Lower lobe of right lung (tissue), 2 donors: ENCODE measurements around the gene UBA1. TPM values are rescaled to one million over a fixed set of nuclear protein-coding genes. Genes with fewer than 3 reads are reported as not detected.

ENCODE experiments used
- ATAC-seq, 2 donors: fragments of 200-7000 bp; cut with Tn5 transposase; one replicate each; pipeline ENCODE4 v1.9.1; 2020 to 2022; ENCODE audit warnings: mild to moderate bottlenecking in 2 of 2, moderate library complexity in 2 of 2
- DNase-seq: peaks from one replicate; pipeline ENCODE4 v3.0.0-alpha.2; 2020
- H3K27ac ChIP-seq: fragments of 200-600 bp; one replicate; pipeline ENCODE4 v1.8.0; 2022
- H3K27me3 ChIP-seq: fragments of 200-600 bp; one replicate; pipeline ENCODE4 v1.8.0; 2022; ENCODE audit warnings: low read depth
- H3K36me3 ChIP-seq: fragments of 200-600 bp; one replicate; pipeline ENCODE4 v1.8.0; 2022; ENCODE audit warnings: mild to moderate bottlenecking
- H3K4me1 ChIP-seq: fragments of 200-600 bp; one replicate; pipeline ENCODE4 v1.8.0; 2022
- H3K4me3 ChIP-seq: fragments of 200-600 bp; one replicate; pipeline ENCODE4 v1.8.0; 2022; ENCODE audit warnings: mild to moderate bottlenecking
- H3K9me3 ChIP-seq: fragments of 200-600 bp; one replicate; pipeline ENCODE4 v1.8.0; 2022
- intact Hi-C: fragments of 100-400 bp; cut with DNase I; formaldehyde crosslinking; loops from one replicate; pipeline ENCODE4 v1.11.0; 2022
- total RNA-seq: library from RNA; stranded (reverse); fragmentation: NEBNext Ultra II Directional; extraction: Animal tissue kit (Norgen Biotek cat#: 25700); gene quantifications from one replicate; pipeline ENCODE4 v1.2.1, GENCODE V29; 2021
- TF ChIP-seq, protein P1 (sequence below): fragments of 200-600 bp; IDR thresholded peaks from one replicate; pipeline ENCODE4 v1.8.0; 2022; ENCODE audit warnings: antibody characterized with exemption, mild to moderate bottlenecking
- donor health status: DM: no; HTN: yes; CAD: no; lungs with severe emphysema.

UBA1 gene
- total RNA-seq, 1 donor from 2014 or later, result 152 TPM

DNA sequence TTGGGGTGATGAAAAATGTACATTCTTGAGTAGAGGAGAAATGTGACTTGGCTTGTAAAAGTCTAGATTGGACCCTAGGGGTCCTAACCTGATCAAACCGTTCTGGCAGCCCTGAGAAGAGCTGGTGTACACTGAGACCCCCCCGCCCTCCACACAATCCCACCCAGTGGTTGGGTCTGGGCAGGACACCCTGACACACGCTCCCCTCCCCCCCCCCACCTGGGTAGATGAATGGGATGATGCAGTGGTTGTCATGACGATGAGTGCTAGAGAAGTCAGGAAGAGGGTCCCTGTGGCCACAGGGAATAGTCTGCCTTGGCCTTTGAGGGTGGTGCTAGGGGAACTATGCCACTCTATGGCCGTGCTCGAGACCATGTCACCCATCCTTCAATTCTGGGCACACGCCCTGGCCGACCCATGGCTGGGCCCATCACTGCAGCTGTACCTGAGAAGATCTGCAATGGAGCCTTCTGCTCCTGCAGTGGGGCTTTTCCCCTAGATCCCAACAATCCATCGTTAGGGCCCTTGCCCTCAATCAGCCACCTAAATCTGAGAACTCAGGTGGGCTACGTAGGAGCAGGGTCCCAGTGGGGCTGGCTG, 29.2 kb downstream of the UBA1 start:
- TF ChIP-seq, protein P1, sequence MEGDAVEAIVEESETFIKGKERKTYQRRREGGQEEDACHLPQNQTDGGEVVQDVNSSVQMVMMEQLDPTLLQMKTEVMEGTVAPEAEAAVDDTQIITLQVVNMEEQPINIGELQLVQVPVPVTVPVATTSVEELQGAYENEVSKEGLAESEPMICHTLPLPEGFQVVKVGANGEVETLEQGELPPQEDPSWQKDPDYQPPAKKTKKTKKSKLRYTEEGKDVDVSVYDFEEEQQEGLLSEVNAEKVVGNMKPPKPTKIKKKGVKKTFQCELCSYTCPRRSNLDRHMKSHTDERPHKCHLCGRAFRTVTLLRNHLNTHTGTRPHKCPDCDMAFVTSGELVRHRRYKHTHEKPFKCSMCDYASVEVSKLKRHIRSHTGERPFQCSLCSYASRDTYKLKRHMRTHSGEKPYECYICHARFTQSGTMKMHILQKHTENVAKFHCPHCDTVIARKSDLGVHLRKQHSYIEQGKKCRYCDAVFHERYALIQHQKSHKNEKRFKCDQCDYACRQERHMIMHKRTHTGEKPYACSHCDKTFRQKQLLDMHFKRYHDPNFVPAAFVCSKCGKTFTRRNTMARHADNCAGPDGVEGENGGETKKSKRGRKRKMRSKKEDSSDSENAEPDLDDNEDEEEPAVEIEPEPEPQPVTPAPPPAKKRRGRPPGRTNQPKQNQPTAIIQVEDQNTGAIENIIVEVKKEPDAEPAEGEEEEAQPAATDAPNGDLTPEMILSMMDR, result no peak
- no peak for DNase-seq
- no peak overlapping the region for H3K27ac ChIP-seq
- peaks cover 15% of the 10 kb centered on the region for H3K4me1 ChIP-seq
- no peak for ATAC-seq
- H3K36me3 ChIP-seq, result peaks cover 47% of the 10 kb centered on the region
- H3K4me3 ChIP-seq, result no peak overlapping the region
- intact Hi-C loops, result no loop called here
- H3K27me3 ChIP-seq, result no peaks in the 10 kb centered on the region
- no peaks in the 10 kb centered on the region for H3K9me3 ChIP-seq

DNA sequence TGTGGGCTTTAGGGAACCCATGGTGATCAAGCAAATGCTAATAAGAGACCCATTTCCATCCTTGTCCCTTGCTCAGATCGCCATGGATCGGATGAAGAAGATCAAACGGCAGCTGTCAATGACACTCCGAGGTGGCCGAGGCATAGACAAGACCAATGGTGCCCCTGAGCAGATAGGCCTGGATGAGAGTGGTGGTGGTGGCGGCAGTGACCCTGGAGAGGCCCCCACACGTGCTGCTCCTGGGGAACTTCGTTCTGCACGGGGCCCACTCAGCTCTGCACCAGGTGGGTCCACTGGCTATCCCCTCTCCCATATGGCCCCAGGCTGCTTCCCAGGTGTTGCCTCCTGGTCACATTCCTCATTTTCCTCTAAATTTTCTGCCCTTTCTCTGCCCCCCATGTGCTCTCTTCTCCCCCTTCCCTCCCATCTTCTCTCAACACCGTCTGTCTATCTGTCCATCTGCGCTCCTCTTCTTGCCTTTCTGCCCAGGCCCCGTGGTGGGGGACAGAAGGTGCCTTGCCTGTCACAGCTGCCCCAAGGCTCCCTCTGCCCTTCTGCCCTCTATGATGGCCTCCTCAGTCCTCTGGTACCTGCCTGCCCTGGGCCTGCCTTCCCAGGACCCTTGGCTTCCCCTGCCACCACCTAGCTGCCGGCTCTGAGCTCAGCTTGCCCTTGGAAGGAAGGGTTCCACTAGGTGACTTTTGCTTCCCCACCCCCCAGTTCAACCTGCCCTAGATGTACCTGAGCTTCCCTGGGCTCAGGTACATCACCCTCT, 30.0 kb downstream of the UBA1 start:
- no peaks in the 10 kb centered on the region for H3K27me3 ChIP-seq
- H3K36me3 ChIP-seq, result peaks cover 54% of the 10 kb centered on the region
- no peak overlapping the region for H3K27ac ChIP-seq
- no peak for DNase-seq
- H3K9me3 ChIP-seq, result no peaks in the 10 kb centered on the region
- ATAC-seq, result no peak
- TF ChIP-seq, protein P1, result no peak
- intact Hi-C loops, result no loop called here
- no peak overlapping the region for H3K4me3 ChIP-seq
- peaks cover 15% of the 10 kb centered on the region for H3K4me1 ChIP-seq

DNA sequence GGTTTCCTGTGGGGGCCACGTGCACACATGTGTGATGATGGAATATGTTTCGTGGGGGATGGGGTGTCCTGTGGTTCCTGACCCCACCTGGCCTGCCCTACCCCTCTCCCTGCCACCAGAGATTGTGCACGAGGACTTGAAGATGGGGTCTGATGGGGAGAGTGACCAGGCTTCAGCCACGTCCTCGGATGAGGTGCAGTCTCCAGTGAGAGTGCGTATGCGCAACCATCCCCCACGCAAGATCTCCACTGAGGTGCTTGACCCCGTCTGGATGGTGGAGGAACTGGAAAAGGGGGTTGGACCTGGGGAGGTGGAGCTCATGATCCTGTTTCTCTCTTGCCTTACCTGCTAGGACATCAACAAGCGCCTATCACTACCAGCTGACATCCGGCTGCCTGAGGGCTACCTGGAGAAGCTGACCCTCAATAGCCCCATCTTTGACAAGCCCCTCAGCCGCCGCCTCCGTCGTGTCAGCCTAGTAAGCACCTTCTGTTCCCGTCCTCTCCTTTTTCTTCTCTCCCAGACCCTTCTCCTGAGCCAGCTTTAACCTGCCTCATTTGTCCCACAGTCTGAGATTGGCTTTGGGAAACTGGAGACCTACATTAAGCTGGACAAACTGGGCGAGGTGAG, 30.8 kb downstream of the UBA1 start:
- no peak overlapping the region for H3K4me3 ChIP-seq
- no peaks in the 10 kb centered on the region for H3K9me3 ChIP-seq
- no peaks in the 10 kb centered on the region for H3K27me3 ChIP-seq
- DNase-seq (no peak), ATAC-seq (no peak)
- TF ChIP-seq, protein P1, result no peak
- peaks cover 15% of the 10 kb centered on the region for H3K4me1 ChIP-seq
- intact Hi-C loops, result no loop called here
- H3K36me3 ChIP-seq, result peaks cover 57% of the 10 kb centered on the region
- H3K27ac ChIP-seq, result no peak overlapping the region

DNA sequence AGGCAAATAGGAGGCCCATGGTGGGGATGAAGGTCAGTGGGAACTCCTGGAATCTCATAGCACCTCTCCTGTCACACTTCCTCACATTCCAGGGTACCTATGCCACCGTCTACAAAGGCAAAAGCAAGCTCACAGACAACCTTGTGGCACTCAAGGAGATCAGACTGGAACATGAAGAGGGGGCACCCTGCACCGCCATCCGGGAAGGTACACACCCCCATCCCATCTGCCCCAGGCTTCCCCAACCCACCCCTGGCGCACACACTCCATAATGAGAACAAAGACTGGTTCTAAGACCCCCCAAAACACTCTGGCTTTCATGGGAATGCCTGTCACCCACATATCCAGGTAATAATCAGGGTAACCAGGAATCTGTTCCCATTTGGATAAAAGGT, 31.3 kb downstream of the UBA1 start:
- Histone ChIP-seq H3K4me3 (no peak overlapping the region), H3K27me3 (no peaks in the 10 kb centered on the region), H3K36me3 (peaks cover 57% of the 10 kb centered on the region), H3K27ac (no peak overlapping the region), H3K4me1 (peaks cover 12% of the 10 kb centered on the region), H3K9me3 (no peaks in the 10 kb centered on the region)
- no peak for DNase-seq
- intact Hi-C loops, result no loop called here
- ATAC-seq, result no peak
- TF ChIP-seq, protein P1, result no peak

DNA sequence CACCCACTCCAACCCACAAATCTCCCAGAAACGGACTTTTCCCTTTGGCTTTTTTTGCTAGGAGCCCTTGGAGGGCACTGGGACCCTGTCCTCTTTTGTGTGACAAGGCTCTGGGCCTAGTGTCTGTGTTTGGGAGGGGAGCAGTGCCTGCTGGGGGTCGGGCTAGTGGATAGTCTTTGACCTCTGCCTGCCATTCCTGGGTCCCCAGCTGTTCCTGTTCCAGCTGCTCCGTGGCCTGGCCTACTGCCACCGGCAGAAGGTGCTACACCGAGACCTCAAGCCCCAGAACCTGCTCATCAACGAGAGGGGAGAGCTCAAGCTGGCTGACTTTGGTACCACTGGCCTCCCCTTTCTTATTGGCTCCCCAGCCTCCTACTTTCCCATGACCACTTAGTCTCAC, 32.4 kb downstream of the UBA1 start:
- Histone ChIP-seq H3K9me3 (no peaks in the 10 kb centered on the region), H3K4me3 (no peak overlapping the region), H3K27ac (no peak overlapping the region), H3K36me3 (peaks cover 57% of the 10 kb centered on the region), H3K27me3 (no peaks in the 10 kb centered on the region), H3K4me1 (peaks cover under 1% of the 10 kb centered on the region)
- TF ChIP-seq, protein P1, result no peak
- intact Hi-C loops, result no loop called here
- ATAC-seq (no peak), DNase-seq (no peak)
